ENCODE measurements around the gene ADIG. TPM values are rescaled to one million over a fixed set of nuclear protein-coding genes. Genes with fewer than 3 reads are reported as not detected.

Gene ADIG
- total and polyA plus RNA-seq, 2 of the 13 experiments (the other 11 are each of a cell fraction or from before 2014, with no cell fraction given), result 0.15 TPM; not detected in 1

GRCh38 chr20:38600057-38600456 is 19.1 kb downstream of the ADIG start (continued):
- TF ChIP-seq ZNF501 (CRISPR knock-in tag; IDR thresholded peaks at IDR 0.05), result no peak
- no peak for TF ChIP-seq TEAD2 (CRISPR knock-in tag; IDR thresholded peaks at IDR 0.05)
- no peak for TF ChIP-seq SETDB1 (CRISPR knock-in tag; IDR thresholded peaks at IDR 0.05; ENCODE audit: borderline replicate concordance)
- no peak for TF ChIP-seq MZF1 (CRISPR knock-in tag; IDR thresholded peaks at IDR 0.05; ENCODE audit: borderline replicate concordance)
- no peak for TF ChIP-seq KDM6A (CRISPR knock-in tag; IDR thresholded peaks at IDR 0.05; ENCODE audit: low read depth)
- TF ChIP-seq TRIM22 (IDR thresholded peaks at IDR 0.05), result peak; percentile 92; the same call in 1 of the 2 replicates

GRCh38 chr20:38601216-38602184 is 20.5 kb downstream of the ADIG start, which contains the start of gene ARHGAP40:
Gene ARHGAP40, plus strand, starts transcription at chr20:38601809.
- ChIA-PET CTCF (ENCODE audit: low intra/inter-chr PET ratio, low total read pairs) (no interaction called here), POLR2A (no interaction called here)
- ATAC-seq, result peak; percentile 89
- 25% methylated on average over 28 of the region's 42 CpGs for WGBS (ENCODE audit: low lambda C conversion rate)
- Histone ChIP-seq H3K27ac (ENCODE audit: extremely low read length, insufficient read depth, low read length) (no peak within 1 kb of the TSS), H3K4me1 (ENCODE audit: insufficient read depth, low read length) (peaks cover 74% of the 10 kb centered on the region), H3K4me3 (replicated peaks in 1 of 3; ENCODE audit: insufficient read depth in 1 of 3, low read depth in 2 of 3, low read length in 3 of 3) (peak within 1 kb of the TSS; percentile 22 to 70 (median 49); a peak in 5 of 6 replicates), H3K27me3 (ENCODE audit: control insufficient read depth in 1 of 2, insufficient read depth in 2 of 2, low read length in 2 of 2) (peaks cover 2 to 58% of the 10 kb centered on the region in 2 experiments; a peak in 4 of 5 replicates), H4K20me1 (ENCODE audit: insufficient read depth, low read length) (no peaks in the 10 kb centered on the region), H3K36me3 (replicated peaks in 1 of 2; ENCODE audit: control insufficient read depth in 1 of 2, insufficient read depth in 2 of 2, low read length in 2 of 2) (no peaks in the 10 kb centered on the region), H3K79me2 (ENCODE audit: insufficient read depth, low read length) (no peaks in the 10 kb centered on the region), H2AFZ (ENCODE audit: low read length) (no peak within 1 kb of the TSS), H3K9ac (ENCODE audit: insufficient read depth, low read depth, low read length) (peak within 1 kb of the TSS; percentile 21; the same call in 1 of the 2 replicates), H3K9me3 (ENCODE audit: low read length) (no peaks in the 10 kb centered on the region), H3K4me2 (ENCODE audit: low read depth, low read length) (peak within 1 kb of the TSS; percentile 70)
- FAIRE-seq, result peak; percentile 8
- no TSS peak for BruUV-seq (replicated peaks)
- in situ Hi-C loops (cut with HindIII; ENCODE audit: extremely low pct_ligation_motif_present, low pct_unique_long_range_greater_than_20kb) (no loop called here), intact Hi-C loops (cut with micrococcal nuclease; ENCODE audit: unreplicated experiment) (no loop called here)
- DNase-seq (ENCODE audit: low spot score), result peak; percentile 54
- TF ChIP-seq U2AF1 (optimal IDR thresholded peaks at IDR 0.05; ENCODE audit: low read depth, low read length), result no peak
- peak; percentile 54 for TF ChIP-seq ZFY (CRISPR knock-in tag; IDR thresholded peaks at IDR 0.05)
- TF ChIP-seq BRCA1 (CRISPR knock-in tag; IDR thresholded peaks at IDR 0.05), result no peak
- TF ChIP-seq CENPT (CRISPR knock-in tag; IDR thresholded peaks at IDR 0.05; ENCODE audit: low read depth), result no peak
- TF ChIP-seq KMT2A (CRISPR knock-in tag; IDR thresholded peaks at IDR 0.05), result no peak
- peak; percentile 50; the same call in 1 of the 2 replicates for TF ChIP-seq ZBTB4 (CRISPR knock-in tag; IDR thresholded peaks at IDR 0.05; ENCODE audit: borderline replicate concordance)
- TF ChIP-seq CREM (IDR thresholded peaks at IDR 0.05), result no peak
- 0 out of 2 replicates have a peak, but pooled peaks have one; percentile 22 for TF ChIP-seq CREM (CRISPR knock-in tag; IDR thresholded peaks at IDR 0.05)
- no peak for TF ChIP-seq ZBTB7A (CRISPR knock-in tag; IDR thresholded peaks at IDR 0.05)
- 0 out of 2 replicates have a peak, but pooled peaks have one; percentile 53 for TF ChIP-seq NKX3-1 (CRISPR knock-in tag; IDR thresholded peaks at IDR 0.05)
- TF ChIP-seq SAFB2 (CRISPR knock-in tag; IDR thresholded peaks at IDR 0.05; ENCODE audit: borderline replicate concordance, low read depth), result 0 out of 2 replicates have a peak, but pooled peaks have one; percentile 35
- TF ChIP-seq MYNN (CRISPR knock-in tag; IDR thresholded peaks at IDR 0.05; ENCODE audit: low read depth), result no peak; the same call in 1 of the 2 replicates
- TF ChIP-seq ZNF274 (CRISPR knock-in tag; IDR thresholded peaks at IDR 0.05), result 0 out of 2 replicates have a peak, but pooled peaks have one; percentile 50

Measured in HepG2 (cell line).